GM19240 (cell line): ENCODE measurements around the gene FBXL17.

Experiments used
- DNase-seq: peaks from one replicate; pipeline ENCODE4 v3.0.0; 2011; ENCODE audit warnings: low spot score; ENCODE audit not compliant: insufficient read length

Gene FBXL17

GRCh38 chr5:108001222-108001621 lies 380.7 kb downstream of the FBXL17 start:
- DNase-seq = no peak

GRCh38 chr5:107997338-107997980 lies 384.4 kb downstream of the FBXL17 start:
- DNase-seq = no peak

GRCh38 chr5:107993341-107993740 lies 388.6 kb downstream of the FBXL17 start:
- no peak for DNase-seq

GRCh38 chr5:107990881-107991810 lies 390.8 kb downstream of the FBXL17 start:
- no peak for DNase-seq

GRCh38 chr5:107985144-107985543 lies 396.8 kb downstream of the FBXL17 start:
- no peak for DNase-seq

- DNase-seq = no peak
Observed at GRCh38 chr5:107982703-107983425, 399.0 kb downstream of the FBXL17 start.

GRCh38 chr5:107980923-107981692 lies 400.8 kb downstream of the FBXL17 start:
- DNase-seq = no peak

- DNase-seq = no peak
Observed at GRCh38 chr5:107979900-107980299, 402.0 kb downstream of the FBXL17 start.

GRCh38 chr5:107979291-107979690 lies 402.6 kb downstream of the FBXL17 start:
- DNase-seq = no peak

GRCh38 chr5:107977550-107978071 lies 404.3 kb downstream of the FBXL17 start:
- DNase-seq = no peak

GRCh38 chr5:107975568-107975967 lies 406.3 kb downstream of the FBXL17 start:
- DNase-seq = no peak

GRCh38 chr5:107971846-107972245 lies 410.1 kb downstream of the FBXL17 start:
- DNase-seq = no peak

GRCh38 chr5:107969847-107970246 lies 412.1 kb downstream of the FBXL17 start:
- DNase-seq = no peak

GRCh38 chr5:107968998-107969397 lies 412.9 kb downstream of the FBXL17 start:
- DNase-seq = no peak

- no peak for DNase-seq
Observed at GRCh38 chr5:107968406-107968843, 413.5 kb downstream of the FBXL17 start.

GRCh38 chr5:107966201-107966600 lies 415.7 kb downstream of the FBXL17 start:
- DNase-seq = no peak

GRCh38 chr5:107964722-107965121 lies 417.2 kb downstream of the FBXL17 start:
- DNase-seq = no peak

- DNase-seq = no peak
Observed at GRCh38 chr5:107959573-107960279, 422.2 kb downstream of the FBXL17 start.

GRCh38 chr5:107958861-107959260 lies 423.0 kb downstream of the FBXL17 start:
- no peak for DNase-seq

- DNase-seq = no peak
Observed at GRCh38 chr5:107958432-107958831, 423.5 kb downstream of the FBXL17 start.
